Body of pancreas (tissue), 4 donors: ENCODE data around the gene ZNF644.

Experiments used
- POLR2A ChIP-seq, 3 donors: fragments of 450-650 bp; IDR thresholded peaks; one replicate each; pipeline ENCODE4 v1.6.1; 2016; ENCODE audit warnings: antibody characterized with exemption in 3 of 3, mild to moderate bottlenecking in 2 of 3
- TF ChIP-seq, protein P1 (sequence below), 7 experiments: fragments of 450-650 bp in 4 of 7; fragments of 200-600 bp in 3 of 7; sonication (generic) in 3 of 7; IDR thresholded peaks; one replicate each; pipeline ENCODE4 v1.5.1; 2016 to 2019; ENCODE audit warnings: antibody characterized with exemption in 7 of 7

DNA sequence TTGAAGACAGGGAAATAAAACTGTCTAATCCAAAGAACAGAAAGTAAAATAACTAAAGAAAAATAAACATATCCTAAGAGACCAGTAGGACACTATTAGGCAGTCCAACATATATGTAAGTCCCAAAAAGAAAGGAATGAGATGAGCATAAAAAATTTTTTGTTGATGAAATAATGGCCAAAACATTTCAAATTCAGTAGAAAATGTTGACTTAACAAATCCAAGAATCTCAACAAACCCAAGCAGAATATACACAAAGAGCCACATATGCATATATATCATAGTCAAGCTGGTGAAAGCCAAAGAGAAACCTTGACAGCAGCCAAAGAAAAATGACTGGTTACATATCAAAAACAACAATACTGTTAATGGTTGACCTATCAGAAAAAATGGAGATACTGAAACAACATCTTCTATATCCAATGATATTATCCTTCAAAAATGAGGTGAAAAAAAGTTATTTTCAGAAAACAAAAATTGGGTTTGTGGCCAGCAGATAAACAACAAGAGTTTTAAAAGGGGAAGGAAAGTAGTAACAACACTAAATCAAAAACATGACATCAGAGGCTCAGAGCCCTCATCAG, 26.4 kb downstream of the ZNF644 start:
- TF ChIP-seq POLR2A (IDR thresholded peaks at IDR 0.05): no peak
- TF ChIP-seq, protein P1, sequence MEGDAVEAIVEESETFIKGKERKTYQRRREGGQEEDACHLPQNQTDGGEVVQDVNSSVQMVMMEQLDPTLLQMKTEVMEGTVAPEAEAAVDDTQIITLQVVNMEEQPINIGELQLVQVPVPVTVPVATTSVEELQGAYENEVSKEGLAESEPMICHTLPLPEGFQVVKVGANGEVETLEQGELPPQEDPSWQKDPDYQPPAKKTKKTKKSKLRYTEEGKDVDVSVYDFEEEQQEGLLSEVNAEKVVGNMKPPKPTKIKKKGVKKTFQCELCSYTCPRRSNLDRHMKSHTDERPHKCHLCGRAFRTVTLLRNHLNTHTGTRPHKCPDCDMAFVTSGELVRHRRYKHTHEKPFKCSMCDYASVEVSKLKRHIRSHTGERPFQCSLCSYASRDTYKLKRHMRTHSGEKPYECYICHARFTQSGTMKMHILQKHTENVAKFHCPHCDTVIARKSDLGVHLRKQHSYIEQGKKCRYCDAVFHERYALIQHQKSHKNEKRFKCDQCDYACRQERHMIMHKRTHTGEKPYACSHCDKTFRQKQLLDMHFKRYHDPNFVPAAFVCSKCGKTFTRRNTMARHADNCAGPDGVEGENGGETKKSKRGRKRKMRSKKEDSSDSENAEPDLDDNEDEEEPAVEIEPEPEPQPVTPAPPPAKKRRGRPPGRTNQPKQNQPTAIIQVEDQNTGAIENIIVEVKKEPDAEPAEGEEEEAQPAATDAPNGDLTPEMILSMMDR (IDR thresholded peaks at IDR 0.05): no peak
